HepG2 (cell line): ENCODE measurements around the gene ALKBH5. TPM values are rescaled to one million over a fixed set of nuclear protein-coding genes. Genes with fewer than 3 reads are reported as not detected.

Source experiments
- ATAC-seq: fragments of 200-7000 bp; cut with Tn5 transposase; 3 replicates; pipeline ENCODE4 v1.9.1; 2020; ENCODE audit warnings: mild to moderate bottlenecking, moderate library complexity
- BruUV-seq: library from RNA; stranded (reverse); fragments of 400-500 nt; replicated peaks from 2 replicates; lab custom pipeline; 2021; lab: Mats Ljungman, UMichigan
- CTCF ChIA-PET: fragments of 300-600 bp; formaldehyde crosslinking; extraction: SDS; loops from one replicate; lab custom pipeline; 2021; ENCODE audit warnings: low total read pairs, inconsistent platforms, low intra/inter-chr PET ratio; lab: Yijun Ruan, JAX
- POLR2A ChIA-PET: fragments of 350-600 bp; sonication (Branson Sonifier 250); formaldehyde crosslinking; loops from one replicate; lab custom pipeline; 2020; ENCODE audit warnings: antibody characterized with exemption, inconsistent platforms; lab: Yijun Ruan, JAX
- DNase-seq: peaks from one replicate; pipeline ENCODE4 v3.0.0-alpha.2; 2015; ENCODE audit warnings: low spot score
- FAIRE-seq: peaks from 3 replicates; lab custom pipeline; 2011; peaks lifted over from hg19 to GRCh38; lab: Jason Lieb, UNC
- H2AFZ ChIP-seq: one replicate; pipeline ENCODE4 v1.6.1; 2011; ENCODE audit warnings: low read length, inconsistent platforms
- H3K27ac ChIP-seq: fragments of 300-600 bp; 3 replicates; pipeline ENCODE4 v1.8.0; 2011; ENCODE audit warnings: mixed run types, mild to moderate bottlenecking, mixed read lengths, low read length, inconsistent platforms; ENCODE audit not compliant: insufficient read depth; ENCODE audit errors: extremely low read length
- H3K27me3 ChIP-seq, 2 experiments: fragments of 200-600 bp in 1 of 2; 2 replicates in 1 of 2; 3 replicates in 1 of 2; pipeline versions ENCODE4 v1.6.0 to v1.8.0; 2011; ENCODE audit warnings: low read length in 2 of 2, mild to moderate bottlenecking in 2 of 2, moderate library complexity in 2 of 2, inconsistent platforms in 1 of 2; ENCODE audit not compliant: insufficient read depth in 2 of 2, control insufficient read depth in 1 of 2
- H3K36me3 ChIP-seq, 2 experiments: fragments of 200-600 bp in 1 of 2; replicated peaks in 1 of 2; 2 replicates in 1 of 2; 3 replicates in 1 of 2; pipeline versions ENCODE4 v1.5.1 to v1.8.0; 2011; ENCODE audit warnings: low read length in 2 of 2, inconsistent platforms in 1 of 2; ENCODE audit not compliant: insufficient read depth in 2 of 2, control insufficient read depth in 1 of 2
- H3K4me1 ChIP-seq: 2 replicates; pipeline ENCODE4 v1.5.1; 2012; ENCODE audit warnings: low read length, inconsistent platforms; ENCODE audit not compliant: insufficient read depth
- H3K4me2 ChIP-seq: 2 replicates; pipeline ENCODE4 v1.6.0; 2011; ENCODE audit warnings: low read depth, low read length, inconsistent platforms
- H3K4me3 ChIP-seq, 3 experiments: fragments of 200-600 bp in 1 of 3; sonication (generic), shearing (Covaris generic) in 1 of 3; replicated peaks in 1 of 3; 2 replicates each; pipeline ENCODE4 v1.5.1; 2011 to 2016; ENCODE audit warnings: low read length in 3 of 3, inconsistent platforms in 2 of 3, low read depth in 2 of 3, mild to moderate bottlenecking in 2 of 3, control low read depth in 1 of 3, mixed read lengths in 1 of 3; ENCODE audit not compliant: insufficient read depth in 1 of 3
- H3K79me2 ChIP-seq: one replicate; pipeline ENCODE4 v1.6.1; 2011; ENCODE audit warnings: low read length, inconsistent platforms; ENCODE audit not compliant: insufficient read depth
- H3K9ac ChIP-seq: 2 replicates; pipeline ENCODE4 v1.6.0; 2011; ENCODE audit warnings: mild to moderate bottlenecking, low read depth, low read length, inconsistent platforms; ENCODE audit not compliant: insufficient read depth
- H3K9me3 ChIP-seq: 2 replicates; pipeline ENCODE4 v1.5.1; 2012; ENCODE audit warnings: mild to moderate bottlenecking, low read length
- H4K20me1 ChIP-seq: 2 replicates; pipeline ENCODE4 v1.6.0; 2011; ENCODE audit warnings: inconsistent platforms, mild to moderate bottlenecking, low read length, moderate library complexity; ENCODE audit not compliant: insufficient read depth
- ATF5 ChIP-seq: sonication (generic); formaldehyde crosslinking; IDR thresholded peaks from 2 replicates; pipeline ENCODE4 v1.4.0; 2020; ENCODE audit warnings: mild to moderate bottlenecking, low read depth, missing genetic modification reagents
- CCDC6 ChIP-seq: sonication (generic); formaldehyde crosslinking; IDR thresholded peaks from 2 replicates; pipeline ENCODE4 v1.8.1; 2022; ENCODE audit warnings: mild to moderate bottlenecking, missing genetic modification reagents, moderate library complexity
- CEBPB ChIP-seq: IDR thresholded peaks from 2 replicates; pipeline ENCODE4 v1.6.1; 2011; ENCODE audit warnings: low read depth, low read length, improper control_type of control experiment, borderline replicate concordance
- HIC2 ChIP-seq: sonication (generic); formaldehyde crosslinking; IDR thresholded peaks from 2 replicates; pipeline ENCODE4 v1.9.0; 2022; ENCODE audit warnings: low read depth, missing genetic modification reagents
- KAT2B ChIP-seq: fragments of 150-350 bp; IDR thresholded peaks from 2 replicates; pipeline ENCODE4 v1.6.1; 2014; ENCODE audit warnings: low read depth, low read length, borderline replicate concordance
- KDM3A ChIP-seq: IDR thresholded peaks from 2 replicates; pipeline ENCODE4 v1.6.1; 2018; ENCODE audit warnings: low read depth, missing compliant biosample characterization
- MAFK ChIP-seq, 2 experiments: IDR thresholded peaks in 1 of 2; conservative IDR thresholded peaks in 1 of 2; 2 replicates each; pipeline ENCODE4 v1.6.1; 2011; ENCODE audit warnings: improper control_type of control experiment in 2 of 2, low read length in 2 of 2
- MBD4 ChIP-seq: IDR thresholded peaks from 2 replicates; pipeline ENCODE4 v1.6.1; 2012; ENCODE audit warnings: low read length, inconsistent platforms, borderline replicate concordance
- PHF20 ChIP-seq: sonication (generic); formaldehyde crosslinking; IDR thresholded peaks from 2 replicates; pipeline ENCODE4 v1.5.0; 2020; ENCODE audit warnings: mild to moderate bottlenecking, missing genetic modification reagents
- TARDBP ChIP-seq: sonication (generic); formaldehyde crosslinking; IDR thresholded peaks from 2 replicates; pipeline ENCODE4 v1.8.0; 2022; ENCODE audit warnings: mild to moderate bottlenecking, missing genetic modification reagents
- TGIF2 ChIP-seq: IDR thresholded peaks from 2 replicates; pipeline ENCODE4 v1.6.1; 2016; ENCODE audit warnings: control low read depth, missing compliant biosample characterization
- ZNF205 ChIP-seq: IDR thresholded peaks from 2 replicates; pipeline ENCODE4 v1.6.1; 2018; ENCODE audit warnings: missing biosample characterization, missing genetic modification reagents
- ZNF263 ChIP-seq: sonication (generic); formaldehyde crosslinking; IDR thresholded peaks from 2 replicates; pipeline ENCODE4 v1.4.0; 2020; ENCODE audit warnings: missing genetic modification reagents
- ZNF33B ChIP-seq: sonication (generic); formaldehyde crosslinking; IDR thresholded peaks from 2 replicates; pipeline ENCODE4 v1.5.1; 2020; ENCODE audit warnings: mild to moderate bottlenecking, missing genetic modification reagents
- ZNF660 ChIP-seq: sonication (generic); formaldehyde crosslinking; IDR thresholded peaks from 2 replicates; pipeline ENCODE4 v1.5.1; 2020; ENCODE audit warnings: mild to moderate bottlenecking, low read depth, missing genetic modification reagents, borderline replicate concordance
- ZNF713 ChIP-seq: sonication (generic); formaldehyde crosslinking; IDR thresholded peaks from 2 replicates; pipeline ENCODE4 v1.4.0; 2020; ENCODE audit warnings: mild to moderate bottlenecking, missing genetic modification reagents
- ZNF746 ChIP-seq: sonication (generic); formaldehyde crosslinking; IDR thresholded peaks from 2 replicates; pipeline ENCODE4 v1.8.0; 2022; ENCODE audit warnings: mild to moderate bottlenecking, missing genetic modification reagents
- ZSCAN9 ChIP-seq: IDR thresholded peaks from 2 replicates; pipeline ENCODE4 v1.6.1; 2016; ENCODE audit warnings: borderline replicate concordance
- WGBS: methylation state at CpG from one replicate; pipeline ENCODE4 v1.1.6; 2017; ENCODE audit warnings: low lambda C conversion rate; 5-methylcytosine and 5-hydroxymethylcytosine counted together
- in situ Hi-C: cut with HindIII; loops from 2 replicates; pipeline ENCODE4 v1.10.0; 2017; ENCODE audit warnings: low pct_unique_long_range_greater_than_20kb; ENCODE audit not compliant: extremely low pct_ligation_motif_present
- intact Hi-C: fragments of 100-400 bp; cut with micrococcal nuclease; formaldehyde crosslinking; loops from one replicate; pipeline ENCODE4 v1.10.0; 2022; ENCODE audit not compliant: unreplicated experiment
- polyA plus RNA-seq, 8 experiments: library from polyadenylated mRNA; depleted of rRNA in 3 of 8; stranded (reverse) in 7 of 8; unstranded in 1 of 8; fragments of >200 nt; fragmentation: Illumina TruSeq in 4 of 8; extraction: Trizol in 4 of 8; gene quantifications; 2 replicates each; pipeline versions ENCODE4 v1.2.1 to v1.2.3, GENCODE V29; 2011 to 2016; ENCODE audit warnings: low read depth in 4 of 8, missing spikeins in 1 of 8, mixed read lengths in 1 of 8; ENCODE audit not compliant: insufficient read depth in 1 of 8
- total RNA-seq, 5 experiments: library from RNA; depleted of rRNA; stranded (reverse); fragments of >200 nt; fragmentation: Illumina TruSeq; extraction: Trizol; gene quantifications; 2 replicates each; pipeline ENCODE4 v1.2.3, GENCODE V29; 2016; ENCODE audit warnings: low read depth in 1 of 5

Gene ALKBH5
- total and polyA plus RNA-seq, 2 of the 13 experiments (the other 11 are each of a cell fraction or from before 2014, with no cell fraction given) = 68.9 to 76.9 TPM

GRCh38 chr17:18237461-18237860, 53.8 kb downstream of the ALKBH5 start:
- Histone ChIP-seq H3K27ac (no peak overlapping the region), H2AFZ (no peak overlapping the region), H3K36me3 (peaks cover 11 to 29% of the 10 kb centered on the region in 2 experiments; a peak in 4 of 5 replicates), H3K4me1 (no peaks in the 10 kb centered on the region), H4K20me1 (no peaks in the 10 kb centered on the region), H3K27me3 (no peaks in the 10 kb centered on the region), H3K79me2 (no peaks in the 10 kb centered on the region), H3K9ac (no peak overlapping the region), H3K9me3 (no peaks in the 10 kb centered on the region), H3K4me3 (no peak overlapping the region), H3K4me2 (no peak overlapping the region)
- no peak for TF ChIP-seq ATF5 (CRISPR knock-in tag)
- no peak for TF ChIP-seq CCDC6 (CRISPR knock-in tag)
- no peak for TF ChIP-seq TGIF2 (CRISPR knock-in tag)
- TF ChIP-seq TARDBP (CRISPR knock-in tag) = no peak
- no peak for TF ChIP-seq ZNF746
- TF ChIP-seq ZNF660 (CRISPR knock-in tag) = no peak
- no peak for TF ChIP-seq KAT2B
- TF ChIP-seq MAFK (conservative IDR thresholded peaks at IDR 0.05 in 1 of 2, IDR thresholded peaks at IDR 0.05 in 1 of 2; ENCODE audit: low read length in 2 of 2) = no peak
- TF ChIP-seq ZNF205 (CRISPR knock-in tag) = no peak
- TF ChIP-seq ZSCAN9 = no peak
- no peak for TF ChIP-seq MBD4
- TF ChIP-seq ZNF713 (CRISPR knock-in tag) = no peak
- TF ChIP-seq HIC2 (CRISPR knock-in tag) = no peak
- no peak for TF ChIP-seq CEBPB
- TF ChIP-seq KDM3A = no peak
- no peak for TF ChIP-seq ZNF263 (CRISPR knock-in tag)
- no peak for TF ChIP-seq PHF20 (CRISPR knock-in tag)
- TF ChIP-seq ZNF33B (CRISPR knock-in tag) = no peak
- ChIA-PET CTCF (no interaction called here), POLR2A (no interaction called here)
- BruUV-seq = no TSS peak
- WGBS = 96% methylated on average over 4 of the region's 20 CpGs
- no peak for DNase-seq
- no peak for FAIRE-seq
- ATAC-seq = no peak
- in situ Hi-C loops (no loop called here), intact Hi-C loops (no loop called here)
